Measurements from ENCODE around the gene GPD1.

GRCh38 chr12:50088577-50089335 is 15.1 kb upstream of the GPD1 start:
- TF ChIP-seq CTCF (IDR thresholded peaks at IDR 0.05) (peak; percentile 36 to 71 (median 64)), POLR2A (IDR thresholded peaks at IDR 0.05) (no peak), POLR2AphosphoS5 (IDR thresholded peaks at IDR 0.05; ENCODE audit: insufficient read depth in 1 of 2, low read depth in 1 of 2) (no peak)
